OCI-LY1 (cell line): Measurements from ENCODE around the gene SLCO3A1.

Experiments
- H2AFZ ChIP-seq: fragments of 200-600 bp; sonication (generic), shearing (Covaris generic); 2 replicates; pipeline ENCODE4 v1.6.0; 2014; ENCODE audit warnings: antibody characterized with exemption, mild to moderate bottlenecking, low read length
- H3F3A ChIP-seq: fragments of 200-600 bp; sonication (generic), shearing (Covaris generic); 2 replicates; pipeline ENCODE4 v1.6.0; 2014; ENCODE audit warnings: mild to moderate bottlenecking, antibody characterized with exemption, low read length, moderate library complexity; ENCODE audit not compliant: insufficient read depth
- H3K27ac ChIP-seq: fragments of 200-600 bp; sonication (generic); 2 replicates; pipeline ENCODE4 v1.5.1; 2014; ENCODE audit warnings: low read length, mixed run types, mild to moderate bottlenecking, low read depth; ENCODE audit not compliant: poor library complexity, severe bottlenecking
- H3K27me3 ChIP-seq: fragments of 200-600 bp; sonication (generic); 2 replicates; pipeline ENCODE4 v1.6.0; 2014; ENCODE audit warnings: antibody characterized with exemption, mild to moderate bottlenecking, low read length, moderate library complexity; ENCODE audit not compliant: insufficient read depth
- H3K36me3 ChIP-seq: fragments of 200-600 bp; sonication (generic); 2 replicates; pipeline ENCODE4 v1.6.1; 2014; ENCODE audit warnings: mild to moderate bottlenecking, antibody characterized with exemption, low read length, moderate library complexity, mixed read lengths; ENCODE audit not compliant: insufficient read depth
- H3K4me1 ChIP-seq: fragments of 200-600 bp; sonication (generic); 2 replicates; pipeline ENCODE4 v1.5.1; 2014; ENCODE audit warnings: mild to moderate bottlenecking, low read length, moderate library complexity; ENCODE audit not compliant: insufficient read depth, severe bottlenecking
- H3K4me2 ChIP-seq: fragments of 200-600 bp; sonication (generic), shearing (Covaris generic); 2 replicates; pipeline ENCODE4 v1.6.1; 2014; ENCODE audit warnings: low read length
- H3K4me3 ChIP-seq: fragments of 200-600 bp; sonication (generic); 2 replicates; pipeline ENCODE4 v1.5.1; 2014; ENCODE audit warnings: low read length, low read depth, mild to moderate bottlenecking, mixed read lengths; ENCODE audit not compliant: poor library complexity, severe bottlenecking
- H3K79me2 ChIP-seq: fragments of 200-600 bp; shearing (Covaris generic); 2 replicates; pipeline ENCODE4 v1.6.1; 2016; ENCODE audit warnings: mixed run types, low read length, mixed read lengths; ENCODE audit not compliant: insufficient read depth
- H3K9ac ChIP-seq: fragments of 200-600 bp; sonication (generic), shearing (Covaris generic); 2 replicates; pipeline ENCODE4 v1.6.1; 2014; ENCODE audit warnings: mild to moderate bottlenecking, low read length, mixed read lengths
- H3K9me2 ChIP-seq: fragments of 200-600 bp; sonication (generic), shearing (Covaris generic); 2 replicates; pipeline ENCODE4 v1.6.1; 2014; ENCODE audit warnings: low read depth, mild to moderate bottlenecking, low read length, mixed read lengths
- H3K9me3 ChIP-seq: fragments of 200-600 bp; shearing (Covaris generic); 2 replicates; pipeline ENCODE4 v1.6.1; 2014; ENCODE audit warnings: low read length, mixed read lengths
- H4K20me1 ChIP-seq: fragments of 200-600 bp; sonication (generic), shearing (Covaris generic); 2 replicates; pipeline ENCODE4 v1.6.0; 2016; ENCODE audit warnings: mild to moderate bottlenecking, low read length; ENCODE audit not compliant: insufficient read depth
- EZH2 ChIP-seq: fragments of 200-600 bp; sonication (generic), shearing (Covaris generic); IDR thresholded peaks from 2 replicates; pipeline ENCODE4 v1.8.0; 2017; ENCODE audit warnings: borderline replicate concordance, mixed run types, mild to moderate bottlenecking, antibody characterized with exemption, low read length, moderate library complexity, mixed read lengths
- TF ChIP-seq, protein P1 (sequence below): fragments of 200-600 bp; sonication (generic), shearing (Covaris generic); IDR thresholded peaks from 2 replicates; pipeline ENCODE4 v1.5.1; 2017; ENCODE audit warnings: mild to moderate bottlenecking, antibody characterized with exemption, low read length, moderate library complexity, mixed read lengths

SLCO3A1 gene

DNA sequence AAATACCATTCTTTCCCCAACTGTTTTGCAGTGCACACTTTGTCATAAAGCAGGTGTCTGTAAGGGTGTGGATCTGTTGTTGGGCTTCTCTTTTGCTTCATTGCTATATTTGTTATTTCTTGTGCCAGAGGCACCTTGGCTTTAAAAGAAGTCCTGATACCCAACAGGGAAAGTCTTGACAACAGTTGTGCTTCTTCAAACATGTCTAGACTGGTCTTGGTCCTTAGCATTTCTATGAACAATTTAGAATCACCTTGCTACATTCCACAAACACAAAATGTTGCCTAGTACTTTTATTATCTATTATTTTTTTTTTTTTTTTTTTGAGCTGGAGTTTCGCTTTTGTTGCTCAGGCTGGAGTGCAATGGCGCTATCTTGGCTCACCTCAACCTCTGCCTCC lies 233.7 kb downstream of the SLCO3A1 start:
- Histone ChIP-seq H3K4me2 (no peak overlapping the region), H3K79me2 (no peaks in the 10 kb centered on the region), H3F3A (no peaks in the 10 kb centered on the region), H3K9me2 (no peaks in the 10 kb centered on the region), H3K36me3 (no peaks in the 10 kb centered on the region), H3K27me3 (no peaks in the 10 kb centered on the region; the same call in 1 of the 2 replicates), H3K4me3 (no peak overlapping the region), H2AFZ (no peak overlapping the region), H4K20me1 (no peaks in the 10 kb centered on the region), H3K9ac (no peak overlapping the region), H3K9me3 (no peaks in the 10 kb centered on the region), H3K4me1 (no peaks in the 10 kb centered on the region), H3K27ac (no peak overlapping the region)
- no peak for TF ChIP-seq EZH2
- TF ChIP-seq, protein P1, sequence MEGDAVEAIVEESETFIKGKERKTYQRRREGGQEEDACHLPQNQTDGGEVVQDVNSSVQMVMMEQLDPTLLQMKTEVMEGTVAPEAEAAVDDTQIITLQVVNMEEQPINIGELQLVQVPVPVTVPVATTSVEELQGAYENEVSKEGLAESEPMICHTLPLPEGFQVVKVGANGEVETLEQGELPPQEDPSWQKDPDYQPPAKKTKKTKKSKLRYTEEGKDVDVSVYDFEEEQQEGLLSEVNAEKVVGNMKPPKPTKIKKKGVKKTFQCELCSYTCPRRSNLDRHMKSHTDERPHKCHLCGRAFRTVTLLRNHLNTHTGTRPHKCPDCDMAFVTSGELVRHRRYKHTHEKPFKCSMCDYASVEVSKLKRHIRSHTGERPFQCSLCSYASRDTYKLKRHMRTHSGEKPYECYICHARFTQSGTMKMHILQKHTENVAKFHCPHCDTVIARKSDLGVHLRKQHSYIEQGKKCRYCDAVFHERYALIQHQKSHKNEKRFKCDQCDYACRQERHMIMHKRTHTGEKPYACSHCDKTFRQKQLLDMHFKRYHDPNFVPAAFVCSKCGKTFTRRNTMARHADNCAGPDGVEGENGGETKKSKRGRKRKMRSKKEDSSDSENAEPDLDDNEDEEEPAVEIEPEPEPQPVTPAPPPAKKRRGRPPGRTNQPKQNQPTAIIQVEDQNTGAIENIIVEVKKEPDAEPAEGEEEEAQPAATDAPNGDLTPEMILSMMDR, result no peak

DNA sequence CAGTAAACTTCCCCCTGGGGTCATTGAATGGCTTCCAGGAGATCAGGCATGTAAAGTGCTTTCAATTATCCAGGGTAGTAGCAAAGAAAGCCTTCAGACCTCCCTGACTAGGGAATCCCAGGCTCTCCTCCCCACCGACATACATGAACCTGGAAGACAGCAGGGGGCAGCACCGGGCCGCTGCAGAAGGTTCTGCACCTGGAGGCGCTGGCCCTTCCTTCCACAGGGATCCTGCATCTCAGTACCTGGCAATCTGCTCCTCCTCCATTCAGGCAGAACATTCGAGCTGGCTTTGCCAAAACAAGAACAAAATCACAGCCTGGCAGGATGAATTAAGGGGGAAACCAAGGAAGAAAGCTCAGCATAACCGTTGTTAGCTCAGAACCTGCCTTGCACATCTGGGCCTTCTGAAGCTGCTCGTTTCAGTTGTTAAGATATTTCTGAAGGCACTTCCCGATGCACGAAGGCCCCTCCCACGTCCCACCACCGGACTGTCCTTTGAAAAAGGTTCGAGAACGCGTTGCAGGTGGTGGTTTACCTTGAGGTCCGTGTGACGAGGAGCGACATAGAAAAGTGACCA lies 237.7 kb downstream of the SLCO3A1 start:
- no peak overlapping the region for H3K4me3 ChIP-seq
- TF ChIP-seq, protein P1, result peak; percentile 72
- no peak for TF ChIP-seq EZH2
- H3K27ac ChIP-seq, result no peak overlapping the region
- no peaks in the 10 kb centered on the region for H3K4me1 ChIP-seq
- H3K4me2 ChIP-seq, result no peak overlapping the region
- H3K9ac ChIP-seq, result no peak overlapping the region
- no peaks in the 10 kb centered on the region for H3F3A ChIP-seq
- no peaks in the 10 kb centered on the region for H3K9me3 ChIP-seq
- H4K20me1 ChIP-seq, result no peaks in the 10 kb centered on the region
- no peaks in the 10 kb centered on the region for H3K79me2 ChIP-seq
- H3K9me2 ChIP-seq, result no peaks in the 10 kb centered on the region
- H3K27me3 ChIP-seq, result no peaks in the 10 kb centered on the region; the same call in 1 of the 2 replicates
- no peaks in the 10 kb centered on the region for H3K36me3 ChIP-seq
- no peak overlapping the region for H2AFZ ChIP-seq

DNA sequence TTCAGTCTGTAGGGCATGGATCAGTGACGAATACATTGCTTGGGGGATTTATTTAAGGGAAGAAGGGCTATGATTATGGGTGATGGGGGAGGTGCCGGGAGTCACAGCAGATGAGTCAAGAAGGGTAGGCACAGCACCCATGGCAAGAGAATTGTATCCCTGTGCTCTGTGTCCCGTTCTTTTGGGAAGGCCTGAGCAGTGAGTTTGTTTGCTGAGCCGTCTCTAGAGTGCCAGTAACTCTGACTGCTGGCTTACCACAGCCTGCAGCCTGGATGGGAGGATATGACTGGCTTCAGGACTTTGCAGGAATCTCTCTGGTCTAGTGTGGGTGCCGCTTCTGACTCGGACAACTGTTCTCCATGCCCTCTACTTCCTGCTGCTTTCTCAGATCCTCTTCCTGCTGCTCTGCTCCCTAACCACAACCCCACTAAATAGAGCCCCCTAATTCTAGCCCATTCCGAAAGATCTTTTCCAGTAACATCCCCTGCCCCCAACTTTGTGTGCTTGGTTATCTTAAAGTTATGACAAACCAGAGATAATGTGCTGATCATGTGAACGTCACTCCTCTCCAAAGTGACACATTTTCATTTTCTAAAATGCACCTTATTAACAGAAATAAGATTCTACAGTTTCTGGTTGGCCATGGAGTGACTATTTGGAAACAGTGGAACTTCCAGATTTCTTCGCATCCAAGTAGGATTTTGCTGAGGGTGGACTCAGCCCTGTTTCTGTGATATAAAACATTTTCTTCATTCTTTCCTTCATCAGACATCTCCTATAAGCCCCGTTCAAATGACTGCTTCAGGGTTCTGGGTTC lies 239.0 kb downstream of the SLCO3A1 start:
- H3K36me3 ChIP-seq, result no peaks in the 10 kb centered on the region
- H3K9me2 ChIP-seq, result no peaks in the 10 kb centered on the region
- no peak overlapping the region for H2AFZ ChIP-seq
- no peaks in the 10 kb centered on the region for H3K79me2 ChIP-seq
- TF ChIP-seq, protein P1, result no peak
- no peak for TF ChIP-seq EZH2
- no peaks in the 10 kb centered on the region; the same call in 1 of the 2 replicates for H3K27me3 ChIP-seq
- no peaks in the 10 kb centered on the region for H3F3A ChIP-seq
- no peak overlapping the region for H3K4me3 ChIP-seq
- H3K9ac ChIP-seq, result no peak overlapping the region
- no peak overlapping the region for H3K4me2 ChIP-seq
- H3K9me3 ChIP-seq, result no peaks in the 10 kb centered on the region
- no peaks in the 10 kb centered on the region for H4K20me1 ChIP-seq
- H3K4me1 ChIP-seq, result no peaks in the 10 kb centered on the region
- H3K27ac ChIP-seq, result no peak overlapping the region
